Endothelial cell (in vitro differentiated cells): ENCODE data around the gene ZBP1. TPM values are rescaled to one million over a fixed set of nuclear protein-coding genes. Genes with fewer than 3 reads are reported as not detected.

Source experiments
- DNase-seq: peaks from one replicate; pipeline ENCODE4 v3.0.0; 2021; ENCODE audit warnings: low spot score
- H3K27ac Mint-ChIP-seq: one replicate; pipeline ENCODE4 v1.8.0; 2021; ENCODE audit warnings: mixed read lengths, inconsistent platforms; ENCODE audit not compliant: unreplicated experiment
- H3K27me3 Mint-ChIP-seq: one replicate; pipeline ENCODE4 v1.8.0; 2021; ENCODE audit warnings: mild to moderate bottlenecking, moderate library complexity, mixed read lengths, inconsistent platforms; ENCODE audit not compliant: unreplicated experiment
- H3K36me3 Mint-ChIP-seq: one replicate; pipeline ENCODE4 v1.8.0; 2021; ENCODE audit warnings: mild to moderate bottlenecking, low read depth, mixed read lengths, inconsistent platforms; ENCODE audit not compliant: unreplicated experiment
- H3K4me1 Mint-ChIP-seq: one replicate; pipeline ENCODE4 v1.8.0; 2021; ENCODE audit warnings: mild to moderate bottlenecking, mixed read lengths, inconsistent platforms; ENCODE audit not compliant: unreplicated experiment
- H3K4me3 Mint-ChIP-seq: one replicate; pipeline ENCODE4 v1.8.0; 2021; ENCODE audit warnings: mild to moderate bottlenecking, mixed read lengths, inconsistent platforms; ENCODE audit not compliant: unreplicated experiment
- H3K9me3 Mint-ChIP-seq: one replicate; pipeline ENCODE4 v1.8.0; 2021; ENCODE audit warnings: mixed read lengths, inconsistent platforms; ENCODE audit not compliant: unreplicated experiment
- total RNA-seq: library from RNA; stranded (reverse); fragmentation: NEBNext Ultra II Directional; extraction: Animal tissue kit (Norgen Biotek cat#: 25700); gene quantifications from one replicate; pipeline ENCODE4 v1.2.1, GENCODE V29; 2021; ENCODE audit not compliant: unreplicated experiment
- TF ChIP-seq, protein P1 (sequence below): fragments of 200-600 bp; sonication (generic); IDR thresholded peaks from one replicate; pipeline ENCODE4 v1.5.0; 2021; ENCODE audit warnings: antibody characterized with exemption; ENCODE audit not compliant: unreplicated experiment

Gene ZBP1
- total RNA-seq, 1 donor from 2014 or later: not detected

DNA sequence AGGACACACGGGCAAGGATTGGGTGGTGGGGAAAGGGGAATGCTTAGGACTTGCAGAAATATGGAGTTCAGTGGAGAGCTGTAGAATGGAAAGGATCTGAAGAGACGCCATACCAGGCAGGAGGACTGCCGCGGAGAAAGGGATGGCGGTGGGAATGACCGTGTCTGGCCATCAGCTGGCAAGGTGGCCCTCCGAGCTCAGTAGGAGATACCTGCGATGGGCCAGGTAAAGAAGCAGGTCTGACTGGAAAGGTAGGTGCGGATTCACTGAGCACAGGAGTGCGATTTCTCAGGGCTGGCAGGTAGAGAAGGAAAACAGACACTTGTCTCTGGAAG lies 33.3 kb downstream of the ZBP1 start:
- TF ChIP-seq, protein P1, sequence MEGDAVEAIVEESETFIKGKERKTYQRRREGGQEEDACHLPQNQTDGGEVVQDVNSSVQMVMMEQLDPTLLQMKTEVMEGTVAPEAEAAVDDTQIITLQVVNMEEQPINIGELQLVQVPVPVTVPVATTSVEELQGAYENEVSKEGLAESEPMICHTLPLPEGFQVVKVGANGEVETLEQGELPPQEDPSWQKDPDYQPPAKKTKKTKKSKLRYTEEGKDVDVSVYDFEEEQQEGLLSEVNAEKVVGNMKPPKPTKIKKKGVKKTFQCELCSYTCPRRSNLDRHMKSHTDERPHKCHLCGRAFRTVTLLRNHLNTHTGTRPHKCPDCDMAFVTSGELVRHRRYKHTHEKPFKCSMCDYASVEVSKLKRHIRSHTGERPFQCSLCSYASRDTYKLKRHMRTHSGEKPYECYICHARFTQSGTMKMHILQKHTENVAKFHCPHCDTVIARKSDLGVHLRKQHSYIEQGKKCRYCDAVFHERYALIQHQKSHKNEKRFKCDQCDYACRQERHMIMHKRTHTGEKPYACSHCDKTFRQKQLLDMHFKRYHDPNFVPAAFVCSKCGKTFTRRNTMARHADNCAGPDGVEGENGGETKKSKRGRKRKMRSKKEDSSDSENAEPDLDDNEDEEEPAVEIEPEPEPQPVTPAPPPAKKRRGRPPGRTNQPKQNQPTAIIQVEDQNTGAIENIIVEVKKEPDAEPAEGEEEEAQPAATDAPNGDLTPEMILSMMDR: no peak
- H3K36me3 Mint-ChIP-seq: no peaks in the 10 kb centered on the region
- H3K4me1 Mint-ChIP-seq: no peaks in the 10 kb centered on the region
- no peak overlapping the region for H3K4me3 Mint-ChIP-seq
- H3K27ac Mint-ChIP-seq: no peak overlapping the region
- H3K9me3 Mint-ChIP-seq: no peaks in the 10 kb centered on the region
- no peak for DNase-seq
- H3K27me3 Mint-ChIP-seq: peaks cover 12% of the 10 kb centered on the region

GRCh38 chr20:57586370-57586793 lies 33.8 kb downstream of the ZBP1 start:
- no peaks in the 10 kb centered on the region for H3K4me1 Mint-ChIP-seq
- peaks cover 12% of the 10 kb centered on the region for H3K27me3 Mint-ChIP-seq
- no peak for DNase-seq
- no peaks in the 10 kb centered on the region for H3K36me3 Mint-ChIP-seq
- no peaks in the 10 kb centered on the region for H3K9me3 Mint-ChIP-seq
- no peak overlapping the region for H3K27ac Mint-ChIP-seq
- TF ChIP-seq, protein P1: no peak
- no peak overlapping the region for H3K4me3 Mint-ChIP-seq

DNA sequence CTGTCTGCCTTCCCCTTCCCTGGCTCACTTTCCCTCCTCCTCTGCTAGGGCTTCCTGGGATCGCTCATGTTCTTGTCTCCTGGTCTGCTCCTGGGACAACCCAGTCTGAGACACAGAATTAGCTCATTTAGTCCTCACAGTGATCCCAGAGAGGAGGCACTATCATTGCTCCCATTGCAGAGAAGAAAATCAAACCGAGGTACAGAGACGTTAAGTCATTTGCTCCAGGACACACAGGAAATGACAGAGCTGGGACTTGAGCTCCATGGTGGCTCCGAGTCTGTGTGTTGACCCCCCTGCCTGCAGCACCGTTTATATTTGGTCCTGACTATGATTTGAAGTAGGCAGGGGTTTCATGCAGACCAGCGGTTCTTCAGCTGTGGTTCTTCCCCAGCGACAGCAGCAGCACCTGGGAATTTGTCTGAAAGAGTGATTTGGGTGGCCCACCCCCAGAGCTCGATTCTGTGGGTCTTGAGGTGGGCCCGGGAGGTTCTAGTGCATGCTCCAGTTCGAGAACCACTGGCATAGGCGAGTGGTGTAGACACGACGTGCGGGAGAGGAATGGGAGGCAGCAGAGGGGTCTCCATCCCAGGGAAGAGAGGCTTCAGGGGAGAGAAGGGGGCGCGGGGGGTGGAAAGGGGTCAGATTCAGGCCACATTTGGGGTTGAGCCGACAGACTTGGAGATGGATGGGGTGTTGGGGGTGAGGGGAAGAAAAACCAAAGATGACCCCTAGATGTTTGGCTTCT lies 34.6 kb downstream of the ZBP1 start:
- Mint-ChIP-seq H3K4me3 (no peak overlapping the region), H3K9me3 (no peaks in the 10 kb centered on the region), H3K27me3 (peaks cover 12% of the 10 kb centered on the region), H3K36me3 (no peaks in the 10 kb centered on the region), H3K27ac (no peak overlapping the region), H3K4me1 (no peaks in the 10 kb centered on the region)
- no peak for DNase-seq
- TF ChIP-seq, protein P1: no peak

GRCh38 chr20:57584768-57585461 lies 35.3 kb downstream of the ZBP1 start:
- no peaks in the 10 kb centered on the region for H3K9me3 Mint-ChIP-seq
- peaks cover 12% of the 10 kb centered on the region for H3K27me3 Mint-ChIP-seq
- H3K4me3 Mint-ChIP-seq: no peak overlapping the region
- no peak overlapping the region for H3K27ac Mint-ChIP-seq
- H3K36me3 Mint-ChIP-seq: no peaks in the 10 kb centered on the region
- H3K4me1 Mint-ChIP-seq: no peaks in the 10 kb centered on the region
- TF ChIP-seq, protein P1: no peak
- no peak for DNase-seq
